HG02970 (cell line): ENCODE data around the gene WWP2.
"Not testable (repeated sequence)": the region's sequence is repeated elsewhere in the genome, so short reads cannot be mapped to it uniquely, and the experiment has no call there.

Experiments
- ATAC-seq: cut with Tn5 transposase; IDR thresholded peaks from one replicate; pipeline ENCODE4 v1.9.1; 2021; ENCODE audit warnings: mild to moderate bottlenecking, moderate library complexity, moderate number of reproducible peaks; ENCODE audit not compliant: unreplicated experiment, low FRiP score

The WWP2 gene

GRCh38 chr16:69938981-69939820 lies 177.1 kb downstream of the WWP2 start:
- no peak for ATAC-seq

DNA sequence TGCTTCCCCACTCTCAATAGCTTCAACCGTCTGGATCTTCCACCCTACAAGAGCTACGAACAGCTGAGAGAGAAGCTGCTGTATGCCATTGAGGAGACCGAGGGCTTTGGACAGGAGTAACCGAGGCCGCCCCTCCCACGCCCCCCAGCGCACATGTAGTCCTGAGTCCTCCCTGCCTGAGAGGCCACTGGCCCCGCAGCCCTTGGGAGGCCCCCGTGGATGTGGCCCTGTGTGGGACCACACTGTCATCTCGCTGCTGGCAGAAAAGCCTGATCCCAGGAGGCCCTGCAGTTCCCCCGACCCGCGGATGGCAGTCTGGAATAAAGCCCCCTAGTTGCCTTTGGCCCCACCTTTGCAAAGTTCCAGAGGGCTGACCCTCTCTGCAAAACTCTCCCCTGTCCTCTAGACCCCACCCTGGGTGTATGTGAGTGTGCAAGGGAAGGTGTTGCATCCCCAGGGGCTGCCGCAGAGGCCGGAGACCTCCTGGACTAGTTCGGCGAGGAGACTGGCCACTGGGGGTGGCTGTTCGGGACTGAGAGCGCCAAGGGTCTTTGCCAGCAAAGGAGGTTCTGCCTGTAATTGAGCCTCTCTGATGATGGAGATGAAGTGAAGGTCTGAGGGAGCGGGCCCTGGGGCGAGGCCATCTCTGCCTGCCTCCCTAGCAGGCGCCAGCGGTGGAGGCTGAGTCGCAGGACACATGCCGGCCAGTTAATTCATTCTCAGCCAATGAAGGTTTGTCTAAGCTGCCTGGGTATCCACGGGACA lies 177.9 kb downstream of the WWP2 start:
- ATAC-seq: no peak

- no peak for ATAC-seq
Measured at GRCh38 chr16:69940676-69941075, 178.5 kb downstream of the WWP2 start.

GRCh38 chr16:69941251-69942098 lies 179.3 kb downstream of the WWP2 start:
- no peak for ATAC-seq

DNA sequence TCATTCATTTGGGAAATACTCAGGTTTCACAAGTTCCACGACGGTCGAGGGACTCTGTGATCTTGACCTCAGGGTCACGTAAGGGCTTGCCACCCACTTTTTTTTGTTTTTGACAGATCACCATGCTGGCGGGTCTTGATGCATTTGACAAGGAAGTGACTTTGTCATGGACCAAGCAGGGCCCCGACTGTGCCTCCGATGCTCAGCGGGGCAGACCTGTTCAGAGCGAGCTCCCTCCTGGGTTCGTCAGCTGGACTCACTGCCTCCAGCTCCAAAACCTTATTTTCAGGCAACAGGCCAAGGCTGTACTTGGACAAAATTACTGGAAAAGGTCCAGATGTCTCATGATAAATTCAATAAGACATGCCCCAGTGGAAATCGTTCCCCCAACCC lies 180.0 kb downstream of the WWP2 start:
- ATAC-seq: no peak

DNA sequence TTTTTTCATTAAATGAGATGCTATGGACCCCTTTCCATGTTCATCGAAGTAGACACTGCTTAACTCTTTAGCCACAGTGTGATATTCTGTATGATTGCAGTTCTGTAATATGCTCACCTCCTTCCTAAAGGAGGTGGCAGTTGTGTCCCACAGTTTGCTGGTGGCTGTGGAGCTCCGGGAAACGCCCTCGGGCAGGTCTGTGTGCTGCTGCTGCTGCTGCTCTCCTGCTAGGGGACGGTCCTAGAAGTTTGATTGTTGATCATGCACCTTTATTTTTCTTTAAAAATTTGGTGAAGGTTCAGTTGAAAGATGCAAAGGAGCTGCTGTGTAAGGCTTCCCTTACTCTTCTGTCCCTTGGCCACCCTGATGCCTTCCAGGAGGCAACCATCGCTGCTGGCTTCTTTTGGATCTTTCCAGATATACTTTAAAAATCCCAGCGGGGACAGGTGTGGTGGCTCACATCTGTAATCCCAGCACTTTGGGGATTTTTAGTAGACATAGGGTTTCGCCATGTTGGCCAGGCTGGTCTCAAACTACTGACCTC lies 180.6 kb downstream of the WWP2 start:
- no peak for ATAC-seq

DNA sequence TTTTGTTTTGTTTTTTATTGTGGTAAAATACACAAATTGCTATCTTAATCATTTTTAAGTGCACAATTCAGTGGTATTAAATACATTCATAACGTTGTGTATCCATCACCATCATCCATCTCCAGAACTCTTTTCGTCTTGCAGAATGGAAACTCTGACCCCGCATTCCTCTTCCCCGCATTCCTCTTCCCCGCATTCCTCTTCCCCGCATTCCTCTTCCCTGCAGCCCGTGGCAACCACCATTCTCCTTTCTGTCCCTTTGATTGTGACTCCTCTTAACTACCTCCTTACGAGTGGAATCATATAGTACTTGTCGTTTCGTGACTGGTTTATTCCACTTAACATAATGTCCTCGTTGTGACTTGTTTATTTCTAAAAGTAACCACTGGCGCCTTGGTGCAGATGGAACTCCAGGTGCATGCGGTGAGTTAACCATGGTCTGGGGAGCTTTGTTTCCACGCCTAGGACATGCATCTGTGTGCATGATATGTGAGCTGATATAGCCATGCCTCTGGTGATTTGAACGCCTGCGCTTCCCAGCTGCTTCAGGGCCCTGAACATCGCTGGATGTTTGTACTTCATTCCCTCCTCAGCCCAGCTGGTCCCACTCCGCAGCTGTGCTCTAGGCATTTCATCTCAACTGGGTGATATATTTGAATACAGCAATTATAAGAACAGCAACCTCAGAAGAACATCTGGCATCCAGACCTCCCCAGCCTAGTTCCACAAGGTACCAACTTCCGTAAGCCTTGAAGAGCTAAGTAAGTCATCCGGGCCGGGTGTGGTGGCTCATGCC lies 181.3 kb downstream of the WWP2 start:
- ATAC-seq: not testable (repeated sequence)

- not testable (repeated sequence) for ATAC-seq
Measured at GRCh38 chr16:69950411-69950810, 188.3 kb downstream of the WWP2 start.

DNA sequence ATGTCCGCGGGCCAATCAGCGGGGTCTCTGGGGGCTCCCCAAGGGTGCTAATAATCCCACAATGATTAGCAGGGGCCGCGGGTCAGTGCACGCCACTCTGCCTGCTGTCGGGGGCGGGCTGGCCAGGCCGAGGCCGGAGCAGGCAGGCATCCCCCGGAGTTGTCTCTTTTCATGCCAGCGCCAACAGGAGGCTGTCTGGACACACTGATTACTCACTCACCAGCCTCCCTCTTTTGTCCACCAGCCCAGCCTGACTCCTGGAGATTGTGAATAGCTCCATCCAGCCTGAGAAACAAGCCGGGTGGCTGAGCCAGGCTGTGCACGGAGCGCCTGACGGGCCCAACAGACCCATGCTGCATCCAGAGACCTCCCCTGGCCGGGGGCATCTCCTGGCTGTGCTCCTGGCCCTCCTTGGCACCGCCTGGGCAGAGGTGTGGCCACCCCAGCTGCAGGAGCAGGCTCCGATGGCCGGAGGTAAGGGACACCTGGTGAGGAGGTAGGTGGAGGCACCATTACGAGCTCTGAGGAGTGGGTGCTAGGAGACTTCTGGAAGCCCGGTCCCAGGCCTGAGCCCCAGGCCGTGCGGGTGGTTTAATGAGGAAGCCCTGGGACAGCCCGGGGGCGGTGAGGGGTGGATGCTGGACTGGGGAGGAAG lies 189.0 kb downstream of the WWP2 start, which contains the start of gene CLEC18A:
CLEC18A (plus strand) TSS at position 318 of the 655 bp plus-strand sequence; CDS start at position 351, 33 bp downstream.
- ATAC-seq: not testable (repeated sequence)

DNA sequence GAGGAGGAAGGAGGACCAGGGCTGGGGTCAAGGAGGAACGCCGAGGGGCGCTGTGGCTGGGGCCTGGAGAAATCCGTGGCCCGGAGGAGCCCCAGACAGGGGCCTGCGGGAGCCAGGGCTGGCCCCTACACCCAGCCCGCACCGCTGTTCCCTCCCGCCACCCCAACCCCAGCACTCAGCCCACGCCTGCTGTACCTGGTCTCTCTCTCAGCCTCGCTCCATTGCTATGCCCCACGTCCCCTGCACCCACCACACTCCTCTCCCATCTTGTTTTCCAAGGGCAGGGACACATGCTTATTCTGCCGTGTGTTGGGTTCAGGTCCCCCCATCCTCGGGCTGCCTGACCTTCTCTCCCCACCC lies 189.5 kb downstream of the WWP2 start:
- not testable (repeated sequence) for ATAC-seq

GRCh38 chr16:69952116-69952515 lies 190.0 kb downstream of the WWP2 start:
- not testable (repeated sequence) for ATAC-seq

DNA sequence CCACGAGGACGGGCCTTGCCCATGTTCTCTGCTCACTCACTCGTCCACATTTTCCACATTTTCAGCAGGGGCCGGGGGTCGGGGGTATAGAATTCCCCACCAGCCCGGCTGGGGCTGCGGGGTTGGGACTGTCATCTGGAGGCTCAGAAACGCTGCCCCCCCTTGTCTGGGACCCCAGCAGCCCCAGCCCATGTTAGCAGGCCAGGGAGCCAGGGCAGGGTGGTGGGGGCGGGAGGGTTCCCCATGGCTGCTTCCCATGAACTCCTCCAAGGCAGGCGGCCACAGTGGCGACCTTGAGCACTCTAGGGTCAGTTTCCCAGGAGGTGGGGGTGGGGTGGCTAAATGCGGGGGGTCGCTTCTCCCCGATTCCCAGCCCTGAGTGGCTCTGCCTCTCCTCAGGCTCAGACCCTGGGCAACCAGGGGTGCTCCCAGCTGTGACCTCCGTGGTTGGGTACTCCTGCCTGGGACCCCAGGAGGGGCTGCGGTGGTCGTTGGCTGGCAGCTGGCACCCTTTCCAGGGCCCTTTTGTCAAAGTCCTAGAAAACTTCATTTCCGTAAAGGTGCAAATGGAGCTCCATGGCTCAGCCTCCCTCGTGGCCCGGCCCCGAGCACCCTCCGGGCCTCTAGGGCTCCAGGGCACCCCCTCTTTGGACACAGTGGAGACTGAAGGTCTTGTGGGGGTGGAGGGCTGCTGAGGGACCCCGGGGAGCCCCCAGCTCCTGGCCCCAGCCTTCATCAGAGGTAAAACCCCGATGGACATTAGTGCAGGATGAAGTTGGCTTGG lies 190.6 kb downstream of the WWP2 start:
- ATAC-seq: not testable (repeated sequence)

DNA sequence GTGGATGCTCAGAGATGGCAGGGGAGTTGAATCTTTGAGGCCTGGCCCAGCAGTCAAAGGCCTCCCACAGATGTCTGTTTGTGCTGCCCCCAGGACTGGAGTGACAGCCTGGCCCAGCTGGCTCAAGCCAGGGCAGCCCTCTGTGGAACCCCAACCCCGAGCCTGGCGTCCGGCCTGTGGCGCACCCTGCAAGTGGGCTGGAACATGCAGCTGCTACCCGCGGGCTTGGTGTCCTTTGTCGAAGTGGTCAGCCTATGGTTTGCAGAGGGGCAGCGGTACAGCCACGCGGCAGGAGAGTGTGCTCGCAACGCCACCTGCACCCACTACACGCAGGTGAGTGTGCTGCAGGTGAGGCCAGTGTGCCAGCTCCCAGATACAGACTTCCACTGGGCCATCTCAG lies 192.1 kb downstream of the WWP2 start:
- ATAC-seq: not testable (repeated sequence)

- not testable (repeated sequence) for ATAC-seq
Measured at GRCh38 chr16:69963312-69963711, 201.2 kb downstream of the WWP2 start.

DNA sequence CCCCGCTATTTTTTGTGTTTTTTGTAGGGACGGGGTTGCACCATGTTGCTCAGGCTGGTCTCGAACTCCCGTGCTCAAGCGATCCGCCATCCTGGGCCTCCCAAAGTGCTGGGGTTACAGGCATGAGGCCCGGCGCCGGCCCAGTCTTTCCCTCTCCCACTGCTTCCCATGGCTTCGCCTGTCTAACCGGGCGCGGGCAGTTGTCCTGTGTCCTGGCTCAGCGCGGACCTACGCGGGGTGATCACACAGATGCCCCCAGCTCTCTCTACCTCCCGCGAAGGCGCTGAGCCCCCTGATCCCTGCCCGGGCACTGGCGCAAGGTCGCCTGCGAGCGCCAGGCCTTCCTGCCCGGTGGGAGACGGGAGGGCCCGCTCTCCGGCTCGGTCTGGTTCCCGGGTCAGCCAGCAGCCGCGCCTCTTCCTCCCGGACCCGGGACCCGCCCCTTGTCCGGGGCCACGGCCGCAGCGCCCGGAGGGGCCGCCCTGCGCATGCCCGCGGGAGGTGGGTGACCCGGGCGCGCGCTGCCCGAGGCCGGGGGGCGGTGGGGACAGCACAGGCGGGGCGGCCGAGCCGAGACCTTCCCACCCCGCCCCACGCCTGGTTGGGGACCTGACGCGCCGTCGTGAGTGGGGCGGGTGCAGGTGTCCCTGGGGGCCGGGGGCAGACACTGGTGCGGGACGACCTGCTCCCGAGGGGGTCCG lies 203.0 kb downstream of the WWP2 start:
- ATAC-seq: not testable (repeated sequence)

- ATAC-seq: not testable (repeated sequence)
Measured at GRCh38 chr16:69965661-69966054, 203.5 kb downstream of the WWP2 start.

- ATAC-seq: not testable (repeated sequence)
Measured at GRCh38 chr16:69967688-69968087, 205.6 kb downstream of the WWP2 start.

GRCh38 chr16:69968125-69968524 lies 206.0 kb downstream of the WWP2 start:
- not testable (repeated sequence) for ATAC-seq
